HepG2 (cell line): Measurements from ENCODE around the gene NOXO1. TPM values are rescaled to one million over a fixed set of nuclear protein-coding genes. Genes with fewer than 3 reads are reported as not detected.
A peak's percentile ranks its signal among the peaks of the same experiment; 100 is the strongest.

Experiments used
- ESRRA ChIP-seq: sonication (generic); formaldehyde crosslinking; IDR thresholded peaks from 2 replicates; pipeline ENCODE4 v1.5.1; 2020; ENCODE audit warnings: mild to moderate bottlenecking, low read depth, missing genetic modification reagents
- GABPB1 ChIP-seq: IDR thresholded peaks from 2 replicates; pipeline ENCODE4 v1.6.1; 2016; ENCODE audit warnings: mild to moderate bottlenecking, missing genetic modification reagents, moderate library complexity, missing compliant biosample characterization
- GFI1 ChIP-seq: sonication (generic); formaldehyde crosslinking; IDR thresholded peaks from 2 replicates; pipeline ENCODE4 v1.5.0; 2020; ENCODE audit warnings: missing genetic modification reagents, mild to moderate bottlenecking, borderline replicate concordance
- HMGXB4 ChIP-seq, 2 experiments: sonication (generic) in 1 of 2; formaldehyde crosslinking in 1 of 2; IDR thresholded peaks; 2 replicates each; pipeline versions ENCODE4 v1.4.0 to v1.6.1; 2018 to 2020; ENCODE audit warnings: missing genetic modification reagents in 2 of 2, borderline replicate concordance in 1 of 2, low read depth in 1 of 2, mild to moderate bottlenecking in 1 of 2, missing biosample characterization in 1 of 2
- KMT2B ChIP-seq: IDR thresholded peaks from 2 replicates; pipeline ENCODE4 v1.6.1; 2016; ENCODE audit warnings: missing genetic modification reagents, missing compliant biosample characterization
- MYPOP ChIP-seq: sonication (generic); formaldehyde crosslinking; IDR thresholded peaks from 2 replicates; pipeline ENCODE4 v1.8.1; 2023; ENCODE audit warnings: mild to moderate bottlenecking, moderate library complexity, missing genetic modification reagents
- NFKB2 ChIP-seq: sonication (generic); formaldehyde crosslinking; IDR thresholded peaks from 2 replicates; pipeline ENCODE4 v1.4.0; 2020; ENCODE audit warnings: missing genetic modification reagents, borderline replicate concordance
- PRDM15 ChIP-seq: sonication (generic); formaldehyde crosslinking; IDR thresholded peaks from 2 replicates; pipeline ENCODE4 v1.4.0; 2020; ENCODE audit warnings: missing genetic modification reagents
- SP1 ChIP-seq, 2 experiments: fragments of 450-650 bp in 1 of 2; sonication (generic) in 1 of 2; formaldehyde crosslinking in 1 of 2; IDR thresholded peaks; 2 replicates each; pipeline versions ENCODE4 v1.4.0 to v1.6.1; 2016 to 2020; ENCODE audit warnings: missing genetic modification reagents in 1 of 2
- ZBTB44 ChIP-seq: sonication (generic); formaldehyde crosslinking; IDR thresholded peaks from 2 replicates; pipeline ENCODE4 v1.4.0; 2020; ENCODE audit warnings: missing genetic modification reagents
- ZNF138 ChIP-seq: sonication (generic); formaldehyde crosslinking; IDR thresholded peaks from 2 replicates; pipeline ENCODE4 v1.5.0; 2020; ENCODE audit warnings: mild to moderate bottlenecking, low read depth, missing genetic modification reagents
- ZNF160 ChIP-seq: sonication (generic); formaldehyde crosslinking; IDR thresholded peaks from 2 replicates; pipeline ENCODE4 v1.8.0; 2022; ENCODE audit warnings: mild to moderate bottlenecking, inconsistent platforms, missing genetic modification reagents
- ZNF180 ChIP-seq: sonication (generic); formaldehyde crosslinking; IDR thresholded peaks from 2 replicates; pipeline ENCODE4 v1.4.0; 2020; ENCODE audit warnings: low read depth, missing genetic modification reagents, borderline replicate concordance
- ZNF224 ChIP-seq: sonication (generic); formaldehyde crosslinking; IDR thresholded peaks from 2 replicates; pipeline ENCODE4 v1.5.0; 2020; ENCODE audit warnings: mild to moderate bottlenecking, missing genetic modification reagents
- ZNF383 ChIP-seq: sonication (generic); formaldehyde crosslinking; IDR thresholded peaks from 2 replicates; pipeline ENCODE4 v1.4.0; 2020; ENCODE audit warnings: missing genetic modification reagents, mild to moderate bottlenecking, borderline replicate concordance
- ZNF550 ChIP-seq: sonication (generic); formaldehyde crosslinking; IDR thresholded peaks from 2 replicates; pipeline ENCODE4 v1.4.0; 2020; ENCODE audit warnings: mild to moderate bottlenecking, missing genetic modification reagents, borderline replicate concordance
- ZNF713 ChIP-seq: sonication (generic); formaldehyde crosslinking; IDR thresholded peaks from 2 replicates; pipeline ENCODE4 v1.4.0; 2020; ENCODE audit warnings: mild to moderate bottlenecking, missing genetic modification reagents
- ZNF816 ChIP-seq: sonication (generic); formaldehyde crosslinking; IDR thresholded peaks from 2 replicates; pipeline ENCODE4 v1.8.0; 2022; ENCODE audit warnings: missing genetic modification reagents, mild to moderate bottlenecking, borderline replicate concordance
- polyA plus RNA-seq, 8 experiments: library from polyadenylated mRNA; depleted of rRNA in 3 of 8; stranded (reverse) in 7 of 8; unstranded in 1 of 8; fragments of >200 nt; fragmentation: Illumina TruSeq in 4 of 8; extraction: Trizol in 4 of 8; gene quantifications; 2 replicates each; pipeline versions ENCODE4 v1.2.1 to v1.2.3, GENCODE V29; 2011 to 2016; ENCODE audit warnings: low read depth in 4 of 8, missing spikeins in 1 of 8, mixed read lengths in 1 of 8; ENCODE audit not compliant: insufficient read depth in 1 of 8
- total RNA-seq, 5 experiments: library from RNA; depleted of rRNA; stranded (reverse); fragments of >200 nt; fragmentation: Illumina TruSeq; extraction: Trizol; gene quantifications; 2 replicates each; pipeline ENCODE4 v1.2.3, GENCODE V29; 2016; ENCODE audit warnings: low read depth in 1 of 5

The NOXO1 gene
- total and polyA plus RNA-seq, 2 of the 13 experiments (the other 11 are each of a cell fraction or from before 2014, with no cell fraction given): 0.69 to 1.4 TPM

GRCh38 chr16:1959269-1960039, 21.8 kb downstream of the NOXO1 start, which contains the start of gene NDUFB10 (continued):
- TF ChIP-seq ZNF180 (CRISPR knock-in tag): no peak
- TF ChIP-seq ZNF160 (CRISPR knock-in tag): peak; percentile 87; the same call in 1 of the 2 replicates
- peak; percentile 55; the same call in 1 of the 2 replicates for TF ChIP-seq KMT2B (CRISPR knock-in tag)
- TF ChIP-seq ZNF383 (CRISPR knock-in tag): no peak
- TF ChIP-seq MYPOP (CRISPR knock-in tag): 0 out of 2 replicates have a peak, but pooled peaks have one; percentile 39
- peak; percentile 80 for TF ChIP-seq PRDM15 (CRISPR knock-in tag)
- 0 out of 2 replicates have a peak, but pooled peaks have one; percentile 43 for TF ChIP-seq ZNF550 (CRISPR knock-in tag)
- TF ChIP-seq ZNF816: peak; percentile 66; the same call in 1 of the 2 replicates
- TF ChIP-seq SP1 (IDR thresholded peaks at IDR 0.05): no peak
- no peak for TF ChIP-seq SP1 (CRISPR knock-in tag; IDR thresholded peaks at IDR 0.05)
- peak; percentile 56; the same call in 1 of the 2 replicates for TF ChIP-seq GFI1 (CRISPR knock-in tag)
- TF ChIP-seq ZNF138 (CRISPR knock-in tag): peak; percentile 92; the same call in 1 of the 2 replicates
- TF ChIP-seq ZNF224 (CRISPR knock-in tag): peak; percentile 86
- peak; percentile 89 for TF ChIP-seq GABPB1 (CRISPR knock-in tag)
- TF ChIP-seq HMGXB4 (CRISPR knock-in tag; IDR thresholded peaks at IDR 0.05; ENCODE audit: borderline replicate concordance in 1 of 2, low read depth in 1 of 2): peak; percentile 92
- peak; percentile 48; the same call in 1 of the 2 replicates for TF ChIP-seq ESRRA
- TF ChIP-seq NFKB2 (CRISPR knock-in tag): peak; percentile 84; the same call in 1 of the 2 replicates
- TF ChIP-seq ZBTB44: peak; percentile 25; the same call in 1 of the 2 replicates
- TF ChIP-seq ZNF713 (CRISPR knock-in tag): 0 out of 2 replicates have a peak, but pooled peaks have one; percentile 55
